Measurements from ENCODE around the gene ERBIN. TPM values are rescaled to one million over a fixed set of nuclear protein-coding genes. Genes with fewer than 3 reads are reported as not detected.

The ERBIN gene
- total and polyA plus RNA-seq, 2 donors (not counting 1 experiment from before 2014, with no cell fraction given) = 69.1 to 127 TPM

DNA sequence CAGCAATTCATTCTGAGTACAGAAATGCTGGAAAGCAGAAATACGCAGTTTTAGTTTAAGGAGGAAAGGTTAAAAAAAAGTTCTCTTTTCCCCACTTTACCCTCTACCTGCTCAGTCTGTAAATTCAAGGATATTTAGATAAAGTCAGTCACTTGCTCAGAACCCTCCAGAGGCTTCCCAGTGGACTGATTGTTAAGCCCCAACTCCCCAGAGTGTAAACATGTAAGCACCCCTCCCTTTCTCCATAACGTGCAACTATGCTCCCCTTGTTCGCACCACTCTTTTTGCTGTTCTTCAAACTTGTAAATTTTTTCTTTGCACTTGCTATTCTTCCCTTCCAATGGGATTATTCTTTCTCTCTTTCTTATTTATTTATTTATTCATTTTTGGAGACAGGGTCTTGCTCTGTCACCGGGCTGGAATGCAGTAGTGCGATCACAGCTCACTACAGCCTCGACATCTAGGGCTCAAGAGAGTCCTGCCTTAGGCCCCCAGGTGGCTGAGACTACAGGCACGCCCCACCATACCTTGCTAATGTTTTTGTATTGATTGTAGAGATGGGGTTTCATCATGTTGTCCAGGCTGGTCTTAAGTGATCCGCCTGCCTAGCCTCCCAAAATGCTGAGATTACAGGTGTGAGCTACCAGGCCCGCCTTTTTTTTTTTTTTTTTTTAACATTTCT, 32.5 kb upstream of the ERBIN start:
- no peaks in the 10 kb centered on the region for H4K20me1 ChIP-seq (ENCODE audit: control insufficient read depth, extremely low read depth, insufficient read depth, low read length)
- TF ChIP-seq, protein P1, sequence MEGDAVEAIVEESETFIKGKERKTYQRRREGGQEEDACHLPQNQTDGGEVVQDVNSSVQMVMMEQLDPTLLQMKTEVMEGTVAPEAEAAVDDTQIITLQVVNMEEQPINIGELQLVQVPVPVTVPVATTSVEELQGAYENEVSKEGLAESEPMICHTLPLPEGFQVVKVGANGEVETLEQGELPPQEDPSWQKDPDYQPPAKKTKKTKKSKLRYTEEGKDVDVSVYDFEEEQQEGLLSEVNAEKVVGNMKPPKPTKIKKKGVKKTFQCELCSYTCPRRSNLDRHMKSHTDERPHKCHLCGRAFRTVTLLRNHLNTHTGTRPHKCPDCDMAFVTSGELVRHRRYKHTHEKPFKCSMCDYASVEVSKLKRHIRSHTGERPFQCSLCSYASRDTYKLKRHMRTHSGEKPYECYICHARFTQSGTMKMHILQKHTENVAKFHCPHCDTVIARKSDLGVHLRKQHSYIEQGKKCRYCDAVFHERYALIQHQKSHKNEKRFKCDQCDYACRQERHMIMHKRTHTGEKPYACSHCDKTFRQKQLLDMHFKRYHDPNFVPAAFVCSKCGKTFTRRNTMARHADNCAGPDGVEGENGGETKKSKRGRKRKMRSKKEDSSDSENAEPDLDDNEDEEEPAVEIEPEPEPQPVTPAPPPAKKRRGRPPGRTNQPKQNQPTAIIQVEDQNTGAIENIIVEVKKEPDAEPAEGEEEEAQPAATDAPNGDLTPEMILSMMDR (conservative IDR thresholded peaks at IDR 0.05 in 1 of 2, IDR thresholded peaks at IDR 0.05 in 1 of 2; ENCODE audit: low read depth in 1 of 2, low read length in 2 of 2) = no peak
- TF ChIP-seq EZH2 (IDR thresholded peaks at IDR 0.05; ENCODE audit: low read length, missing control alignments) = no peak
- H3K4me1 ChIP-seq (ENCODE audit: control insufficient read depth, extremely low read depth, insufficient read depth, low read length) = no peaks in the 10 kb centered on the region
- no peak overlapping the region for H2AFZ ChIP-seq (ENCODE audit: low read length)
- no peak overlapping the region for H3K4me3 ChIP-seq (replicated peaks in 1 of 4; ENCODE audit: control extremely low read depth in 1 of 4, insufficient read depth in 1 of 4, low read depth in 3 of 4, low read length in 4 of 4)
- no peaks in the 10 kb centered on the region for H3K36me3 ChIP-seq (ENCODE audit: control insufficient read depth, insufficient read depth, low read length)
- no peaks in the 10 kb centered on the region for H3K27me3 ChIP-seq (ENCODE audit: control insufficient read depth, insufficient read depth, low read length)
- H3K79me2 ChIP-seq (ENCODE audit: control insufficient read depth, insufficient read depth, low read length) = no peaks in the 10 kb centered on the region
- H3K27ac ChIP-seq (ENCODE audit: insufficient read depth, low read length) = no peak overlapping the region
- no peaks in the 10 kb centered on the region for H3K9me3 ChIP-seq (ENCODE audit: control insufficient read depth, insufficient read depth, low read depth, low read length)
- H3K9ac ChIP-seq (ENCODE audit: insufficient read depth, low read length) = no peak overlapping the region
- DNase-seq (ENCODE audit: low read depth in 2 of 2) = no peak
- H3K4me2 ChIP-seq (ENCODE audit: extremely low read depth, insufficient read depth, low read length) = no peak overlapping the region

DNA sequence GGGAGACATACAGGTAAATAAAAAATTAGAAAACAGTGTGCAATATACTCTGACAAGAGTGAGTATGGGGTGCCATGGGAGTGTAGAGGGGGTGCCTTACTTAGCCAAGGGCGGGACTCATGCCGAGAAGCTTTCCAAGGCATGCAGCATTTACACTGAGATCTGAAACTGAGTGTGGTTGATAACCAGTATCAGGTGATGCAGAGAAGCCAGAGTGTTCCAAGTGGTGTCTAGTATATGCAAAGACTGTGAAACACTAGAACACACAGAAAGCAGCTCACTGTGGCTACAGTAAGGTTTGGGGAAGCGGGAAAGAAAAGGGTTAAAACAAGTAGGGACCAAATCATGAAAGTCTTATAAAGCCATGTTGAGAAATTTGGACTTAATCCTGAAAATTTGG, 30.5 kb upstream of the ERBIN start:
- H3K27me3 ChIP-seq (ENCODE audit: control insufficient read depth, insufficient read depth, low read length) = no peaks in the 10 kb centered on the region
- no peak for DNase-seq (ENCODE audit: low read depth in 2 of 2)
- H4K20me1 ChIP-seq (ENCODE audit: control insufficient read depth, extremely low read depth, insufficient read depth, low read length) = no peaks in the 10 kb centered on the region
- no peak overlapping the region for H3K4me3 ChIP-seq (replicated peaks in 1 of 4; ENCODE audit: control extremely low read depth in 1 of 4, insufficient read depth in 1 of 4, low read depth in 3 of 4, low read length in 4 of 4)
- TF ChIP-seq, protein P1 (conservative IDR thresholded peaks at IDR 0.05 in 1 of 2, IDR thresholded peaks at IDR 0.05 in 1 of 2; ENCODE audit: low read depth in 1 of 2, low read length in 2 of 2) = no peak
- TF ChIP-seq EZH2 (IDR thresholded peaks at IDR 0.05; ENCODE audit: low read length, missing control alignments) = no peak
- no peaks in the 10 kb centered on the region for H3K4me1 ChIP-seq (ENCODE audit: control insufficient read depth, extremely low read depth, insufficient read depth, low read length)
- H3K36me3 ChIP-seq (ENCODE audit: control insufficient read depth, insufficient read depth, low read length) = no peaks in the 10 kb centered on the region
- no peak overlapping the region for H2AFZ ChIP-seq (ENCODE audit: low read length)
- no peak overlapping the region for H3K27ac ChIP-seq (ENCODE audit: insufficient read depth, low read length)
- H3K9me3 ChIP-seq (ENCODE audit: control insufficient read depth, insufficient read depth, low read depth, low read length) = no peaks in the 10 kb centered on the region
- no peak overlapping the region for H3K4me2 ChIP-seq (ENCODE audit: extremely low read depth, insufficient read depth, low read length)
- no peak overlapping the region for H3K9ac ChIP-seq (ENCODE audit: insufficient read depth, low read length)
- no peaks in the 10 kb centered on the region for H3K79me2 ChIP-seq (ENCODE audit: control insufficient read depth, insufficient read depth, low read length)

DNA sequence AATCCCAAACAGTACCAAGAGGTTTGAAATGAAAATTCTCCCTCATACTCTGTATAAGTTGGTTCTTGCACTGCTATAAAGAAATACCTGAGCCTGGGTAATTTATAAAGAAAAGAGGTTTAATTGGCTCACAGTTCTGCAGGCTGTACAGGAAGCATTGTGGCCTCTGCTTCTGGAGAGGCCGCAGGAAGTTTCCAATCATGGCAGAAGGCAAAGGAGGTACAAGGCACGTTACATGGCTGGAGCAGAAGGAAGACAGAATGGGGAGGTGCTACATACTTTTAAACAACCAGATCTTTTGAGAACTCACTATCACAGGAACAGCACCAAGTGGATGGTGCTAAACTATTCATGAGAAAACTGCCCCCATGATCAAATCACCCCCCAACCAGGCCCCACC, 25.6 kb upstream of the ERBIN start:
- no peak overlapping the region for H3K9ac ChIP-seq (ENCODE audit: insufficient read depth, low read length)
- H2AFZ ChIP-seq (ENCODE audit: low read length) = no peak overlapping the region
- no peaks in the 10 kb centered on the region for H3K36me3 ChIP-seq (ENCODE audit: control insufficient read depth, insufficient read depth, low read length)
- H3K27ac ChIP-seq (ENCODE audit: insufficient read depth, low read length) = no peak overlapping the region
- H4K20me1 ChIP-seq (ENCODE audit: control insufficient read depth, extremely low read depth, insufficient read depth, low read length) = no peaks in the 10 kb centered on the region
- no peaks in the 10 kb centered on the region for H3K9me3 ChIP-seq (ENCODE audit: control insufficient read depth, insufficient read depth, low read depth, low read length)
- no peaks in the 10 kb centered on the region for H3K4me1 ChIP-seq (ENCODE audit: control insufficient read depth, extremely low read depth, insufficient read depth, low read length)
- DNase-seq (ENCODE audit: low read depth in 2 of 2) = no peak
- no peaks in the 10 kb centered on the region for H3K79me2 ChIP-seq (ENCODE audit: control insufficient read depth, insufficient read depth, low read length)
- no peak for TF ChIP-seq EZH2 (IDR thresholded peaks at IDR 0.05; ENCODE audit: low read length, missing control alignments)
- TF ChIP-seq, protein P1 (conservative IDR thresholded peaks at IDR 0.05 in 1 of 2, IDR thresholded peaks at IDR 0.05 in 1 of 2; ENCODE audit: low read depth in 1 of 2, low read length in 2 of 2) = no peak
- H3K27me3 ChIP-seq (ENCODE audit: control insufficient read depth, insufficient read depth, low read length) = no peaks in the 10 kb centered on the region
- H3K4me3 ChIP-seq (replicated peaks in 1 of 4; ENCODE audit: control extremely low read depth in 1 of 4, insufficient read depth in 1 of 4, low read depth in 3 of 4, low read length in 4 of 4) = no peak overlapping the region
- no peak overlapping the region for H3K4me2 ChIP-seq (ENCODE audit: extremely low read depth, insufficient read depth, low read length)

Data from fibroblast of lung (primary cell).